ENCODE results near the gene CCDC89. TPM values are rescaled to one million over a fixed set of nuclear protein-coding genes. Genes with fewer than 3 reads are reported as not detected.
A peak's percentile ranks its signal among the peaks of the same experiment; 100 is the strongest.

Gene CCDC89
- total and polyA plus RNA-seq, 2 of the 13 experiments (the other 11 are each of a cell fraction or from before 2014, with no cell fraction given), result 0.13 to 0.38 TPM

GRCh38 chr11:85664615-85665481 lies 21.1 kb downstream of the CCDC89 start, which contains the start of gene CREBZF (continued):
- TF ChIP-seq HNF4G (IDR thresholded peaks at IDR 0.05; ENCODE audit: borderline replicate concordance, low read depth, low read length) (no peak), HNF4G (CRISPR knock-in tag; IDR thresholded peaks at IDR 0.05; ENCODE audit: borderline replicate concordance, low read depth) (no peak), SOX5 (CRISPR knock-in tag; IDR thresholded peaks at IDR 0.05; ENCODE audit: borderline replicate concordance) (peak; percentile 8; the same call in 1 of the 2 replicates), TCF7 (IDR thresholded peaks at IDR 0.05; ENCODE audit: low read depth) (no peak), PLSCR1 (CRISPR knock-in tag; IDR thresholded peaks at IDR 0.05; ENCODE audit: borderline replicate concordance) (no peak), MLXIP (CRISPR knock-in tag; IDR thresholded peaks at IDR 0.05; ENCODE audit: borderline replicate concordance) (no peak), ZNF275 (CRISPR knock-in tag; IDR thresholded peaks at IDR 0.05; ENCODE audit: borderline replicate concordance) (0 out of 2 replicates have a peak, but pooled peaks have one; percentile 24), CBX2 (IDR thresholded peaks at IDR 0.05; ENCODE audit: low read depth, low read length) (no peak), CBX2 (CRISPR knock-in tag; IDR thresholded peaks at IDR 0.05; ENCODE audit: low read depth) (no peak), ZNF33A (CRISPR knock-in tag; IDR thresholded peaks at IDR 0.05; ENCODE audit: borderline replicate concordance) (peak; percentile 83; the same call in 1 of the 2 replicates), KDM6A (CRISPR knock-in tag; IDR thresholded peaks at IDR 0.05; ENCODE audit: low read depth) (no peak), ZNF563 (CRISPR knock-in tag; IDR thresholded peaks at IDR 0.05) (peak; percentile 75; the same call in 1 of the 2 replicates), ARNT2 (CRISPR knock-in tag; IDR thresholded peaks at IDR 0.05; ENCODE audit: low read depth) (peak; percentile 79), ZSCAN21 (CRISPR knock-in tag; IDR thresholded peaks at IDR 0.05; ENCODE audit: borderline replicate concordance) (peak; percentile 74), HCFC1 (IDR thresholded peaks at IDR 0.05; ENCODE audit: low read depth, low read length) (peak; percentile 26; the same call in 1 of the 2 replicates), THAP7 (CRISPR knock-in tag; IDR thresholded peaks at IDR 0.05) (peak; percentile 87; the same call in 1 of the 2 replicates), ZNF101 (CRISPR knock-in tag; IDR thresholded peaks at IDR 0.05; ENCODE audit: borderline replicate concordance, low read depth) (no peak), ZNF557 (CRISPR knock-in tag; IDR thresholded peaks at IDR 0.05) (0 out of 2 replicates have a peak, but pooled peaks have one; percentile 24), ZNF468 (CRISPR knock-in tag; IDR thresholded peaks at IDR 0.05) (no peak), REL (CRISPR knock-in tag; conservative IDR thresholded peaks at IDR 0.05) (no peak; the same call in 1 of the 2 replicates), ELK4 (CRISPR knock-in tag; IDR thresholded peaks at IDR 0.05; ENCODE audit: borderline replicate concordance) (no peak), SUZ12 (IDR thresholded peaks at IDR 0.05; ENCODE audit: low read depth, low read length) (no peak)

All from HepG2 (cell line).